DOHH2 (cell line): ENCODE results near the gene UTP15.

ENCODE experiments used
- CTCF ChIP-seq: fragments of 200-600 bp; sonication (generic); IDR thresholded peaks from one replicate; pipeline ENCODE4 v1.5.1; 2014; ENCODE audit warnings: antibody characterized with exemption, mild to moderate bottlenecking, low read depth, low read length; ENCODE audit not compliant: poor library complexity, severe bottlenecking
- EZH2phosphoT487 ChIP-seq: fragments of 200-600 bp; sonication (generic); IDR thresholded peaks from 2 replicates; pipeline ENCODE4 v1.6.1; 2017; ENCODE audit warnings: borderline replicate concordance, mild to moderate bottlenecking, antibody characterized with exemption, low read length, moderate library complexity, mixed read lengths

GRCh38 chr5:73623901-73624404, 58.4 kb downstream of the UTP15 start:
- TF ChIP-seq CTCF, result no peak
- no peak for TF ChIP-seq EZH2phosphoT487
